Esophagus squamous epithelium (tissue), 4 donors: Measurements from ENCODE around the gene TAGLN3.

Experiments
- POLR2A ChIP-seq, 4 donors: fragments of 450-650 bp; IDR thresholded peaks; one replicate each; pipeline ENCODE4 v1.6.1; 2017; ENCODE audit warnings: antibody characterized with exemption in 4 of 4, mild to moderate bottlenecking in 4 of 4, moderate library complexity in 3 of 4
- TF ChIP-seq, protein P1 (sequence below), 6 experiments: fragments of 450-650 bp in 4 of 6; fragments of 200-600 bp in 2 of 6; sonication (generic) in 2 of 6; IDR thresholded peaks; one replicate each; pipeline ENCODE4 v1.5.1; 2016 to 2019; ENCODE audit warnings: antibody characterized with exemption in 6 of 6, mild to moderate bottlenecking in 4 of 6, moderate library complexity in 4 of 6

DNA sequence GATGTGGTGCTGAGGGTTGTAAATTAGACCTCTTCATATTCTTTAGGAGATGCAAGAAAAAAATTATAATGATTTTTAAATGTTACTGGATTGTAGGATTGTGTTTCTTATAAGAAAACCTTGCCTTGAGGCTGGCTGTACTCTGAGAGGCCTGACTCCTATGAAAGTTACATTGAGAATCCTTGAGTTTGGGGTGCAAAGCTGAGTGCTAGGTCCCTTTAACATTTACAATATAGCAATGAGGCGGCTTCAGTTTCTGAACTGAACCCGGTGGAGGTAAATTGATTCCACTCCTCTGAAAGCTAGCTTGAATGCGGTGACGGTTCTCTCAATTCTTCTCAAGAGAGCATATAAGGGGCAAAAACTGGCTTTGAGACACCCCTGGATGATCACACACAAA lies 35.7 kb downstream of the TAGLN3 start, which contains the start of gene TMPRSS7:
- TF ChIP-seq, protein P1, sequence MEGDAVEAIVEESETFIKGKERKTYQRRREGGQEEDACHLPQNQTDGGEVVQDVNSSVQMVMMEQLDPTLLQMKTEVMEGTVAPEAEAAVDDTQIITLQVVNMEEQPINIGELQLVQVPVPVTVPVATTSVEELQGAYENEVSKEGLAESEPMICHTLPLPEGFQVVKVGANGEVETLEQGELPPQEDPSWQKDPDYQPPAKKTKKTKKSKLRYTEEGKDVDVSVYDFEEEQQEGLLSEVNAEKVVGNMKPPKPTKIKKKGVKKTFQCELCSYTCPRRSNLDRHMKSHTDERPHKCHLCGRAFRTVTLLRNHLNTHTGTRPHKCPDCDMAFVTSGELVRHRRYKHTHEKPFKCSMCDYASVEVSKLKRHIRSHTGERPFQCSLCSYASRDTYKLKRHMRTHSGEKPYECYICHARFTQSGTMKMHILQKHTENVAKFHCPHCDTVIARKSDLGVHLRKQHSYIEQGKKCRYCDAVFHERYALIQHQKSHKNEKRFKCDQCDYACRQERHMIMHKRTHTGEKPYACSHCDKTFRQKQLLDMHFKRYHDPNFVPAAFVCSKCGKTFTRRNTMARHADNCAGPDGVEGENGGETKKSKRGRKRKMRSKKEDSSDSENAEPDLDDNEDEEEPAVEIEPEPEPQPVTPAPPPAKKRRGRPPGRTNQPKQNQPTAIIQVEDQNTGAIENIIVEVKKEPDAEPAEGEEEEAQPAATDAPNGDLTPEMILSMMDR (IDR thresholded peaks at IDR 0.05): no peak
- TF ChIP-seq POLR2A (IDR thresholded peaks at IDR 0.05): no peak
